ENCODE measurements around the gene GLIS1.

DNA sequence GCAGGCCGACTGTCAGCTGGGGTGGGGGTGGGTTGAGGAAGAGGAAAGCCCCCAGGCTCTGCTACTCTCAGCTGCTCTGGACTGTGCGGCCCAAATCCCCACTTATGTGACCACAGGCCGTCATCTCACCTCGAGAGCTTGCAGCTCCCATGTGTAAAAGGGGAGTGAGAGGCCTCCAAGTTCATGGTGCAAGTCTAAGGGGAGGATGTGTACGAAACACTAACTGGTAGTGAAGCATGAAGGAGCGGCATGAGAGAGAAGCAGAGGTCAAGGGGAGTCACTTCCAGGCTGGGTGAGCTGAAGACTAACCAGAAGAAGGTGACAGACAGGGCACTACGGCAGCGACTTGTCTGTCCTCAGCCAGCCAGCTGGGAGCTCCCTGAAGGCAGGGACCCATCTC, 43.8 kb downstream of the GLIS1 start:
- TF ChIP-seq, protein P1, sequence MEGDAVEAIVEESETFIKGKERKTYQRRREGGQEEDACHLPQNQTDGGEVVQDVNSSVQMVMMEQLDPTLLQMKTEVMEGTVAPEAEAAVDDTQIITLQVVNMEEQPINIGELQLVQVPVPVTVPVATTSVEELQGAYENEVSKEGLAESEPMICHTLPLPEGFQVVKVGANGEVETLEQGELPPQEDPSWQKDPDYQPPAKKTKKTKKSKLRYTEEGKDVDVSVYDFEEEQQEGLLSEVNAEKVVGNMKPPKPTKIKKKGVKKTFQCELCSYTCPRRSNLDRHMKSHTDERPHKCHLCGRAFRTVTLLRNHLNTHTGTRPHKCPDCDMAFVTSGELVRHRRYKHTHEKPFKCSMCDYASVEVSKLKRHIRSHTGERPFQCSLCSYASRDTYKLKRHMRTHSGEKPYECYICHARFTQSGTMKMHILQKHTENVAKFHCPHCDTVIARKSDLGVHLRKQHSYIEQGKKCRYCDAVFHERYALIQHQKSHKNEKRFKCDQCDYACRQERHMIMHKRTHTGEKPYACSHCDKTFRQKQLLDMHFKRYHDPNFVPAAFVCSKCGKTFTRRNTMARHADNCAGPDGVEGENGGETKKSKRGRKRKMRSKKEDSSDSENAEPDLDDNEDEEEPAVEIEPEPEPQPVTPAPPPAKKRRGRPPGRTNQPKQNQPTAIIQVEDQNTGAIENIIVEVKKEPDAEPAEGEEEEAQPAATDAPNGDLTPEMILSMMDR (IDR thresholded peaks at IDR 0.05; ENCODE audit: low read length): no peak
- TF ChIP-seq EZH2 (optimal IDR thresholded peaks at IDR 0.05; ENCODE audit: low read depth, low read length): no peak
